ENCODE measurements around the gene TM4SF5.

- TF ChIP-seq PHF8 (conservative IDR thresholded peaks at IDR 0.05; ENCODE audit: low read depth, low read length), result no peak
- no peak for TF ChIP-seq JUND (IDR thresholded peaks at IDR 0.05; ENCODE audit: low read length)
- no peak for TF ChIP-seq CTCF (IDR thresholded peaks at IDR 0.05; ENCODE audit: control extremely low read depth in 1 of 3, insufficient read depth in 1 of 3, low read depth in 1 of 3, low read length in 3 of 3)
- no peak for TF ChIP-seq EP300 (IDR thresholded peaks at IDR 0.05; ENCODE audit: borderline replicate concordance in 1 of 2, low read depth in 2 of 2, low read length in 2 of 2)
- no peak for TF ChIP-seq CEBPB (IDR thresholded peaks at IDR 0.05; ENCODE audit: low read depth, low read length)
Observed at GRCh38 chr17:4747847-4748246, 23.8 kb upstream of the TM4SF5 start.
